HCT116 (cell line): ENCODE measurements around the gene C11orf54.

Experiments used
- CEBPB ChIP-seq: IDR thresholded peaks from 2 replicates; pipeline ENCODE4 v1.6.1; 2012; ENCODE audit warnings: low read depth
- EZH2 ChIP-seq: fragments of 200-600 bp; sonication (generic); IDR thresholded peaks from 2 replicates; pipeline ENCODE4 v1.6.1; 2017; ENCODE audit warnings: antibody characterized with exemption, mixed run types
- POLR2A ChIP-seq: IDR thresholded peaks from 2 replicates; pipeline ENCODE4 v1.7.0; 2011; ENCODE audit warnings: borderline replicate concordance; ENCODE audit not compliant: insufficient read depth, insufficient read length; ENCODE audit errors: extremely low read depth
- POLR2AphosphoS5 ChIP-seq: IDR thresholded peaks from 2 replicates; pipeline ENCODE4 v1.6.1; 2011; ENCODE audit warnings: mild to moderate bottlenecking, low read depth, low read length, moderate library complexity
- SIN3A ChIP-seq: IDR thresholded peaks from 2 replicates; pipeline ENCODE4 v1.6.1; 2012; ENCODE audit warnings: low read depth
- SP1 ChIP-seq: IDR thresholded peaks from 2 replicates; pipeline ENCODE4 v1.6.1; 2012; ENCODE audit warnings: low read depth
- TCF7L2 ChIP-seq: IDR thresholded peaks from 2 replicates; pipeline ENCODE4 v1.7.0; 2011; ENCODE audit warnings: borderline replicate concordance, inconsistent platforms; ENCODE audit not compliant: insufficient read depth, insufficient read length; ENCODE audit errors: extremely low read depth
- YY1 ChIP-seq: IDR thresholded peaks from 2 replicates; pipeline ENCODE4 v1.6.1; 2011; ENCODE audit warnings: low read length, low read depth, moderate library complexity, mild to moderate bottlenecking; ENCODE audit not compliant: insufficient replicate concordance; ENCODE audit errors: extremely low read depth
- TF ChIP-seq, protein P1 (sequence below): IDR thresholded peaks from 2 replicates; pipeline ENCODE4 v1.6.1; 2011; ENCODE audit warnings: mild to moderate bottlenecking, low read length, moderate library complexity; ENCODE audit not compliant: insufficient replicate concordance; ENCODE audit errors: extremely low read depth
- TF ChIP-seq, protein P2 (sequence below): IDR thresholded peaks from 2 replicates; pipeline ENCODE4 v1.6.1; 2012
- TF ChIP-seq, protein P3 (sequence below), 3 experiments: fragments of 200-600 bp in 1 of 3; sonication (generic) in 1 of 3; IDR thresholded peaks in 2 of 3; conservative IDR thresholded peaks in 1 of 3; 2 replicates each; pipeline ENCODE4 v1.5.1; 2012 to 2017; ENCODE audit warnings: low read depth in 2 of 3, low read length in 2 of 3, antibody characterized with exemption in 1 of 3, borderline replicate concordance in 1 of 3, control low read depth in 1 of 3, mild to moderate bottlenecking in 1 of 3, mixed read lengths in 1 of 3, mixed run types in 1 of 3, moderate library complexity in 1 of 3; ENCODE audit not compliant: insufficient read depth in 1 of 3
- TF ChIP-seq, protein P4 (sequence below): IDR thresholded peaks from 2 replicates; pipeline ENCODE4 v1.6.1; 2012; ENCODE audit warnings: low read depth

DNA sequence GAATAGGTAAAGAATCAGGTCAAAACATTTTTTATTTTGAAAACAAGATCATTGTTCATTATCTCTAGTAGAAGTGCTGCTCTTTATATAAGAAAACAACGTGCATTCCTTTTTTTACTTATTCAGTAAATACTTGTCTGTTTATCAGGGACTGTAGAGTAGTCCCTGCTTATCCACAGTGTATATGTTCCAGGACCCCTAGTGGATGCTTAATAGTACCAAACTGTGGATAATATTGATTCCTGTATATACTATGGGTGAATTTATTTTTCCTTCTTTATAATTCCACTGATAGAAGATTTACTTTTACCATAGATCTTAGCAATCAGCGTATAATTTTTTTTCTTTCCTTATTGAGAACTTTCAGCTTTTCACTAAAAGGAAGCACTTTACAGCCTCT lies 47.4 kb upstream of the C11orf54 start:
- TF ChIP-seq, protein P1, sequence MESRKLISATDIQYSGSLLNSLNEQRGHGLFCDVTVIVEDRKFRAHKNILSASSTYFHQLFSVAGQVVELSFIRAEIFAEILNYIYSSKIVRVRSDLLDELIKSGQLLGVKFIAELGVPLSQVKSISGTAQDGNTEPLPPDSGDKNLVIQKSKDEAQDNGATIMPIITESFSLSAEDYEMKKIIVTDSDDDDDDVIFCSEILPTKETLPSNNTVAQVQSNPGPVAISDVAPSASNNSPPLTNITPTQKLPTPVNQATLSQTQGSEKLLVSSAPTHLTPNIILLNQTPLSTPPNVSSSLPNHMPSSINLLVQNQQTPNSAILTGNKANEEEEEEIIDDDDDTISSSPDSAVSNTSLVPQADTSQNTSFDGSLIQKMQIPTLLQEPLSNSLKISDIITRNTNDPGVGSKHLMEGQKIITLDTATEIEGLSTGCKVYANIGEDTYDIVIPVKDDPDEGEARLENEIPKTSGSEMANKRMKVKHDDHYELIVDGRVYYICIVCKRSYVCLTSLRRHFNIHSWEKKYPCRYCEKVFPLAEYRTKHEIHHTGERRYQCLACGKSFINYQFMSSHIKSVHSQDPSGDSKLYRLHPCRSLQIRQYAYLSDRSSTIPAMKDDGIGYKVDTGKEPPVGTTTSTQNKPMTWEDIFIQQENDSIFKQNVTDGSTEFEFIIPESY: no peak
- TF ChIP-seq, protein P2, sequence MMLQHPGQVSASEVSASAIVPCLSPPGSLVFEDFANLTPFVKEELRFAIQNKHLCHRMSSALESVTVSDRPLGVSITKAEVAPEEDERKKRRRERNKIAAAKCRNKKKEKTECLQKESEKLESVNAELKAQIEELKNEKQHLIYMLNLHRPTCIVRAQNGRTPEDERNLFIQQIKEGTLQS: no peak
- TF ChIP-seq, protein P3, sequence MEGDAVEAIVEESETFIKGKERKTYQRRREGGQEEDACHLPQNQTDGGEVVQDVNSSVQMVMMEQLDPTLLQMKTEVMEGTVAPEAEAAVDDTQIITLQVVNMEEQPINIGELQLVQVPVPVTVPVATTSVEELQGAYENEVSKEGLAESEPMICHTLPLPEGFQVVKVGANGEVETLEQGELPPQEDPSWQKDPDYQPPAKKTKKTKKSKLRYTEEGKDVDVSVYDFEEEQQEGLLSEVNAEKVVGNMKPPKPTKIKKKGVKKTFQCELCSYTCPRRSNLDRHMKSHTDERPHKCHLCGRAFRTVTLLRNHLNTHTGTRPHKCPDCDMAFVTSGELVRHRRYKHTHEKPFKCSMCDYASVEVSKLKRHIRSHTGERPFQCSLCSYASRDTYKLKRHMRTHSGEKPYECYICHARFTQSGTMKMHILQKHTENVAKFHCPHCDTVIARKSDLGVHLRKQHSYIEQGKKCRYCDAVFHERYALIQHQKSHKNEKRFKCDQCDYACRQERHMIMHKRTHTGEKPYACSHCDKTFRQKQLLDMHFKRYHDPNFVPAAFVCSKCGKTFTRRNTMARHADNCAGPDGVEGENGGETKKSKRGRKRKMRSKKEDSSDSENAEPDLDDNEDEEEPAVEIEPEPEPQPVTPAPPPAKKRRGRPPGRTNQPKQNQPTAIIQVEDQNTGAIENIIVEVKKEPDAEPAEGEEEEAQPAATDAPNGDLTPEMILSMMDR (IDR thresholded peaks at IDR 0.05 in 2 of 3, conservative IDR thresholded peaks at IDR 0.05 in 1 of 3; ENCODE audit: borderline replicate concordance in 1 of 3, insufficient read depth in 1 of 3, low read depth in 2 of 3, low read length in 2 of 3): peak in 2 of 3 experiments; percentile 16 to 39; a peak in 3 of 6 replicates
- no peak for TF ChIP-seq POLR2A
- TF ChIP-seq TCF7L2: no peak
- no peak for TF ChIP-seq SP1
- no peak for TF ChIP-seq POLR2AphosphoS5
- TF ChIP-seq SIN3A: no peak
- TF ChIP-seq, protein P4, sequence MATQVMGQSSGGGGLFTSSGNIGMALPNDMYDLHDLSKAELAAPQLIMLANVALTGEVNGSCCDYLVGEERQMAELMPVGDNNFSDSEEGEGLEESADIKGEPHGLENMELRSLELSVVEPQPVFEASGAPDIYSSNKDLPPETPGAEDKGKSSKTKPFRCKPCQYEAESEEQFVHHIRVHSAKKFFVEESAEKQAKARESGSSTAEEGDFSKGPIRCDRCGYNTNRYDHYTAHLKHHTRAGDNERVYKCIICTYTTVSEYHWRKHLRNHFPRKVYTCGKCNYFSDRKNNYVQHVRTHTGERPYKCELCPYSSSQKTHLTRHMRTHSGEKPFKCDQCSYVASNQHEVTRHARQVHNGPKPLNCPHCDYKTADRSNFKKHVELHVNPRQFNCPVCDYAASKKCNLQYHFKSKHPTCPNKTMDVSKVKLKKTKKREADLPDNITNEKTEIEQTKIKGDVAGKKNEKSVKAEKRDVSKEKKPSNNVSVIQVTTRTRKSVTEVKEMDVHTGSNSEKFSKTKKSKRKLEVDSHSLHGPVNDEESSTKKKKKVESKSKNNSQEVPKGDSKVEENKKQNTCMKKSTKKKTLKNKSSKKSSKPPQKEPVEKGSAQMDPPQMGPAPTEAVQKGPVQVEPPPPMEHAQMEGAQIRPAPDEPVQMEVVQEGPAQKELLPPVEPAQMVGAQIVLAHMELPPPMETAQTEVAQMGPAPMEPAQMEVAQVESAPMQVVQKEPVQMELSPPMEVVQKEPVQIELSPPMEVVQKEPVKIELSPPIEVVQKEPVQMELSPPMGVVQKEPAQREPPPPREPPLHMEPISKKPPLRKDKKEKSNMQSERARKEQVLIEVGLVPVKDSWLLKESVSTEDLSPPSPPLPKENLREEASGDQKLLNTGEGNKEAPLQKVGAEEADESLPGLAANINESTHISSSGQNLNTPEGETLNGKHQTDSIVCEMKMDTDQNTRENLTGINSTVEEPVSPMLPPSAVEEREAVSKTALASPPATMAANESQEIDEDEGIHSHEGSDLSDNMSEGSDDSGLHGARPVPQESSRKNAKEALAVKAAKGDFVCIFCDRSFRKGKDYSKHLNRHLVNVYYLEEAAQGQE: no peak
- no peak for TF ChIP-seq EZH2
- no peak for TF ChIP-seq YY1
- TF ChIP-seq CEBPB: no peak
